Femur (tissue), 1 donor: Measurements from ENCODE around the gene TNFAIP2.
"Not testable (repeated sequence)": the region's sequence is repeated elsewhere in the genome, so short reads cannot be mapped to it uniquely, and the experiment has no call there.

Experiments used
- DNase-seq: peaks from one replicate; pipeline ENCODE4 v3.0.0-alpha.2; 2017

Gene TNFAIP2

GRCh38 chr14:103135333-103136260, 12.3 kb downstream of the TNFAIP2 start:
- DNase-seq, result peak; percentile 10

- DNase-seq, result peak; percentile 43
Measured at GRCh38 chr14:103136388-103137271, 13.4 kb downstream of the TNFAIP2 start.

GRCh38 chr14:103137689-103138300, 14.5 kb downstream of the TNFAIP2 start:
- no peak for DNase-seq

- DNase-seq, result no peak
Measured at GRCh38 chr14:103138301-103139131, 15.3 kb downstream of the TNFAIP2 start.

- no peak for DNase-seq
Measured at GRCh38 chr14:103139132-103140025, 16.1 kb downstream of the TNFAIP2 start.

GRCh38 chr14:103140316-103141109, 17.3 kb downstream of the TNFAIP2 start:
- DNase-seq, result no peak

- no peak for DNase-seq
Measured at GRCh38 chr14:103141117-103141796, 18.0 kb downstream of the TNFAIP2 start.

GRCh38 chr14:103142026-103142425, 18.8 kb downstream of the TNFAIP2 start:
- DNase-seq, result no peak

GRCh38 chr14:103142721-103143302, 19.6 kb downstream of the TNFAIP2 start:
- DNase-seq, result no peak

- no peak for DNase-seq
Measured at GRCh38 chr14:103143506-103143905, 20.2 kb downstream of the TNFAIP2 start.

- no peak for DNase-seq
Measured at GRCh38 chr14:103144085-103144484, 20.8 kb downstream of the TNFAIP2 start.

GRCh38 chr14:103146141-103146709, 23.0 kb downstream of the TNFAIP2 start:
- DNase-seq, result no peak

GRCh38 chr14:103149351-103150237, 26.3 kb downstream of the TNFAIP2 start:
- no peak for DNase-seq

GRCh38 chr14:103151270-103151945, 28.1 kb downstream of the TNFAIP2 start:
- DNase-seq, result no peak

GRCh38 chr14:103155010-103155409, 31.7 kb downstream of the TNFAIP2 start:
- DNase-seq, result peak; percentile 62

- not testable (repeated sequence) for DNase-seq
Measured at GRCh38 chr14:103155416-103155815, 32.2 kb downstream of the TNFAIP2 start.

- DNase-seq, result no peak
Measured at GRCh38 chr14:103155826-103156394, 32.6 kb downstream of the TNFAIP2 start.
